ENCODE results near the gene CDH13. TPM values are rescaled to one million over a fixed set of nuclear protein-coding genes. Genes with fewer than 3 reads are reported as not detected.

Gene CDH13
- total and polyA plus RNA-seq, 2 experiments from 2014 or later: 1.2 to 1.5 TPM

GRCh38 chr16:83310816-83311215 is 684.0 kb downstream of the CDH13 start:
- no peak overlapping the region for H3K27ac ChIP-seq

GRCh38 chr16:83312015-83312717 is 685.4 kb downstream of the CDH13 start:
- no peaks in the 10 kb centered on the region for H3K9me3 ChIP-seq (ENCODE audit: low read depth)
- no peak overlapping the region for H3K4me2 ChIP-seq
- H3K27me3 ChIP-seq: no peaks in the 10 kb centered on the region
- H3K9me2 ChIP-seq (replicated peaks; ENCODE audit: insufficient read depth): no peaks in the 10 kb centered on the region
- DNase-seq (ENCODE audit: low spot score): peak; percentile 41
- H4K20me1 ChIP-seq (ENCODE audit: insufficient read depth, poor library complexity, severe bottlenecking): no peaks in the 10 kb centered on the region
- H2AFZ ChIP-seq: no peak overlapping the region
- WGBS (ENCODE audit: low lambda C conversion rate, missing lambda C conversion rate): 84% methylated on average over 3 of the region's 3 CpGs
- no peak overlapping the region for H3K4me3 ChIP-seq
- no peaks in the 10 kb centered on the region for H3K36me3 ChIP-seq (replicated peaks; ENCODE audit: insufficient read depth, low read depth)
- TF ChIP-seq EZH2 (IDR thresholded peaks at IDR 0.05; ENCODE audit: borderline replicate concordance): no peak
- no peak for TF ChIP-seq EZH2phosphoT487 (IDR thresholded peaks at IDR 0.05; ENCODE audit: low read depth, severe bottlenecking, unreplicated experiment)
- TF ChIP-seq CTCF (IDR thresholded peaks at IDR 0.05; ENCODE audit: poor library complexity): no peak
- H3K4me1 ChIP-seq (ENCODE audit: insufficient read depth): no peaks in the 10 kb centered on the region
- H3K27ac ChIP-seq: no peak overlapping the region
- no peaks in the 10 kb centered on the region for H3K79me2 ChIP-seq

More at GRCh38 chr16:83310816-83311215, 684.0 kb downstream of the CDH13 start:
- H3K4me3 ChIP-seq: no peak overlapping the region
- H3K9me2 ChIP-seq (replicated peaks; ENCODE audit: insufficient read depth): no peaks in the 10 kb centered on the region
- no peak for DNase-seq (ENCODE audit: low spot score)
- H3K36me3 ChIP-seq (replicated peaks; ENCODE audit: insufficient read depth, low read depth): no peaks in the 10 kb centered on the region
- no peaks in the 10 kb centered on the region for H3K9me3 ChIP-seq (ENCODE audit: low read depth)
- no peaks in the 10 kb centered on the region for H3K4me1 ChIP-seq (ENCODE audit: insufficient read depth)
- TF ChIP-seq CTCF (IDR thresholded peaks at IDR 0.05; ENCODE audit: poor library complexity): no peak
- TF ChIP-seq EZH2 (IDR thresholded peaks at IDR 0.05; ENCODE audit: borderline replicate concordance): no peak
- no peak for TF ChIP-seq EZH2phosphoT487 (IDR thresholded peaks at IDR 0.05; ENCODE audit: low read depth, severe bottlenecking, unreplicated experiment)
- WGBS (ENCODE audit: low lambda C conversion rate, missing lambda C conversion rate): 81% methylated on average over 2 of the region's 2 CpGs
- no peaks in the 10 kb centered on the region for H3K79me2 ChIP-seq
- no peak overlapping the region for H2AFZ ChIP-seq
- no peaks in the 10 kb centered on the region for H4K20me1 ChIP-seq (ENCODE audit: insufficient read depth, poor library complexity, severe bottlenecking)
- peaks cover 6% of the 10 kb centered on the region for H3K27me3 ChIP-seq
- no peak overlapping the region for H3K4me2 ChIP-seq

- Histone ChIP-seq H3K27me3 (no peaks in the 10 kb centered on the region), H3K4me2 (no peak overlapping the region), H2AFZ (no peak overlapping the region), H3K27ac (no peak overlapping the region), H3K79me2 (no peaks in the 10 kb centered on the region), H3K9me3 (ENCODE audit: low read depth) (no peaks in the 10 kb centered on the region), H3K4me3 (no peak overlapping the region), H3K9me2 (replicated peaks; ENCODE audit: insufficient read depth) (no peaks in the 10 kb centered on the region), H4K20me1 (ENCODE audit: insufficient read depth, poor library complexity, severe bottlenecking) (no peaks in the 10 kb centered on the region), H3K36me3 (replicated peaks; ENCODE audit: insufficient read depth, low read depth) (no peaks in the 10 kb centered on the region), H3K4me1 (ENCODE audit: insufficient read depth) (no peaks in the 10 kb centered on the region)
- no peak for DNase-seq (ENCODE audit: low spot score)
- no peak for TF ChIP-seq EZH2phosphoT487 (IDR thresholded peaks at IDR 0.05; ENCODE audit: low read depth, severe bottlenecking, unreplicated experiment)
- no peak for TF ChIP-seq CTCF (IDR thresholded peaks at IDR 0.05; ENCODE audit: poor library complexity)
- no peak for TF ChIP-seq EZH2 (IDR thresholded peaks at IDR 0.05; ENCODE audit: borderline replicate concordance)
- WGBS (ENCODE audit: low lambda C conversion rate, missing lambda C conversion rate): 85% methylated on average over 1 of the region's 1 CpG
These were observed 686.0 kb downstream of the CDH13 start for GRCh38 chr16:83312718-83313245.

Data from hepatocyte (in vitro differentiated cells).